ENCODE data around the gene LLCFC1. TPM values are rescaled to one million over a fixed set of nuclear protein-coding genes. Genes with fewer than 3 reads are reported as not detected.

Gene LLCFC1
- total and polyA plus RNA-seq, 2 of the 8 experiments (the other 6 are each of a cell fraction or from before 2014, with no cell fraction given), result not detected

Other genes starting within 250 kb of the LLCFC1 start
- not detected in 2 replicates for gene PRSS1, start 190.0 kb upstream of the LLCFC1 start, total RNA-seq (2021; fragmentation: NEBNext Ultra II Directional; extraction: Animal tissue kit (Norgen Biotek cat#: 25700))
- 0.09 and 0.20 TPM in 2 replicates for gene PRSS1, start 190.0 kb upstream of the LLCFC1 start, polyA plus RNA-seq (2011; rRNA removed)
- gene PRSS2, start 168.5 kb upstream of the LLCFC1 start, total RNA-seq (2021; fragmentation: NEBNext Ultra II Directional; extraction: Animal tissue kit (Norgen Biotek cat#: 25700)), result not detected in 2 replicates
- gene PRSS2, start 168.5 kb upstream of the LLCFC1 start, polyA plus RNA-seq (2011; rRNA removed), result not detected in 2 replicates
- gene EPHB6, start 84.4 kb upstream of the LLCFC1 start, total RNA-seq (2021; fragmentation: NEBNext Ultra II Directional; extraction: Animal tissue kit (Norgen Biotek cat#: 25700)), result 19.7 TPM in 2 replicates
- gene EPHB6, start 84.4 kb upstream of the LLCFC1 start, polyA plus RNA-seq (2011; rRNA removed), result 19.7 and 27.3 TPM in 2 replicates
- 0.48 and 0.52 TPM in 2 replicates for gene TRPV6, start 53.7 kb upstream of the LLCFC1 start, total RNA-seq (2021; fragmentation: NEBNext Ultra II Directional; extraction: Animal tissue kit (Norgen Biotek cat#: 25700))
- 1.1 and 2.1 TPM in 2 replicates for gene TRPV6, start 53.7 kb upstream of the LLCFC1 start, polyA plus RNA-seq (2011; rRNA removed)
- not detected in 2 replicates for gene TRPV5, start 5.7 kb upstream of the LLCFC1 start, total RNA-seq (2021; fragmentation: NEBNext Ultra II Directional; extraction: Animal tissue kit (Norgen Biotek cat#: 25700))
- 0.03 and 0.05 TPM in 2 replicates for gene TRPV5, start 5.7 kb upstream of the LLCFC1 start, polyA plus RNA-seq (2011; rRNA removed)
- 1.1 and 1.8 TPM in 2 replicates for gene KEL, start 22.9 kb downstream of the LLCFC1 start, total RNA-seq (2021; fragmentation: NEBNext Ultra II Directional; extraction: Animal tissue kit (Norgen Biotek cat#: 25700))
- 1.9 and 3.6 TPM in 2 replicates for gene KEL, start 22.9 kb downstream of the LLCFC1 start, polyA plus RNA-seq (2011; rRNA removed)
- gene OR9A2, start 87.6 kb downstream of the LLCFC1 start, total RNA-seq (2021; fragmentation: NEBNext Ultra II Directional; extraction: Animal tissue kit (Norgen Biotek cat#: 25700)), result not detected in 2 replicates
- gene OR9A2, start 87.6 kb downstream of the LLCFC1 start, polyA plus RNA-seq (2011; rRNA removed), result not detected in 2 replicates
- gene OR6V1, start 112.9 kb downstream of the LLCFC1 start, total RNA-seq (2021; fragmentation: NEBNext Ultra II Directional; extraction: Animal tissue kit (Norgen Biotek cat#: 25700)), result not detected in 2 replicates
- gene OR6V1, start 112.9 kb downstream of the LLCFC1 start, polyA plus RNA-seq (2011; rRNA removed), result not detected in 2 replicates
- gene PIP, start 192.6 kb downstream of the LLCFC1 start, total RNA-seq (2021; fragmentation: NEBNext Ultra II Directional; extraction: Animal tissue kit (Norgen Biotek cat#: 25700)), result not detected in 2 replicates
- gene PIP, start 192.6 kb downstream of the LLCFC1 start, polyA plus RNA-seq (2011; rRNA removed), result not detected in 2 replicates
- gene TAS2R39, start 243.9 kb downstream of the LLCFC1 start, total RNA-seq (2021; fragmentation: NEBNext Ultra II Directional; extraction: Animal tissue kit (Norgen Biotek cat#: 25700)), result not detected in 2 replicates
- gene TAS2R39, start 243.9 kb downstream of the LLCFC1 start, polyA plus RNA-seq (2011; rRNA removed), result not detected in 2 replicates